ENCODE measurements around the gene MRPS18A. TPM values are rescaled to one million over a fixed set of nuclear protein-coding genes. Genes with fewer than 3 reads are reported as not detected.

MRPS18A gene
- total and polyA plus RNA-seq, 9 of the 15 experiments (the other 6 are each of a cell fraction or from before 2014, with no cell fraction given) = 87.5 to 243 (median 125) TPM

DNA sequence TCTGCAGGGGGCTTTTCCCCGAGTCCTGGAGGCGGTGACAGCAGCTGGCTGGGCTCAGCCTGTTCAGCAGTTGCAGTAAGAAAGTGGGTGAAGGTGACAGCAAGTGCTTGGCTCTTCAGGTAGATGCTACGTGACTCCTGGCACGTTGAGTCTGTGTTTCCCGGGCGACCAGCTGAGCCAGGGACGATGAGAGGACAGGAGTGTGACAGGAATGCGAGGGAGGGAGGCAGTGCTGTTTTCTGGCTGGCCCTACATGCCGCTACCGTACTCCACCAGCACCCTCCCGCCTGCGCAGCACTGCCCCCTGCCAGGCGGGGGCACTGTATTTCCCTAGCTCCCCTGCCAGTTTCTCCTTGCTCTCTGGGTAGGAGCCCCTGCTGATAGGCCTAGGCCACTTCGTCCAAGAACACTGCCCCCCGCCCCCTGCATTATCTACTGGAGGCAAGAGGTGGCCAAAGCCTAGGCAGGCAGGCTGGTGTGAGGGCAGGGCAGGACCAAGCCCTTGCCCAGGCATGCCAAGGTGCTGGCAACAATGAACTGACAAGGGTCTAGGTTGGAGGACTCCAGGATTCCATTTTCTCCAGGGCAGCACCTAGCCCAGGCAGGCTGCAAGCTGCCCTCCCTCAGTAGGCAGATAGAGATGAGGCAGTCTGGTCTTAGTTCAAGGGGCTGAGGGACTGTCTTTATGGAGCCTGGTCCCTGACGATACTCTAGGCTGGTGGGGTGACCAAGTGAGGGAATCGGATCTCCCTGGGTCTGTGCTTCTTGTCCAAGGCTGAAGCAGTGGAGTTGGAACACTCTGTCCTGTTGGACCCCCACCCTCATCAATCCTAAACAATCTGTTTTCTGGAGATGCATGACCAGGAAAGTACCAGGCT is 19.2 kb downstream of the MRPS18A start (continued):
- TF ChIP-seq ZBTB11 (CRISPR knock-in tag; IDR thresholded peaks at IDR 0.05) (no peak), NFIC (IDR thresholded peaks at IDR 0.05) (peak; percentile 31; the same call in 1 of the 2 replicates), POLR2A (conservative IDR thresholded peaks at IDR 0.05) (peak; percentile 54; the same call in 1 of the 2 replicates), CAMTA2 (CRISPR knock-in tag; conservative IDR thresholded peaks at IDR 0.05) (0 out of 2 replicates have a peak, but pooled peaks have one; percentile 71), TCF3 (CRISPR knock-in tag; IDR thresholded peaks at IDR 0.05) (0 out of 2 replicates have a peak, but pooled peaks have one; percentile 30), STAG1 (CRISPR knock-in tag; IDR thresholded peaks at IDR 0.05; ENCODE audit: borderline replicate concordance) (0 out of 2 replicates have a peak, but pooled peaks have one; percentile 11), CTBP1 (IDR thresholded peaks at IDR 0.05; ENCODE audit: borderline replicate concordance) (peak; percentile 65), ATF2 (CRISPR knock-in tag; IDR thresholded peaks at IDR 0.05) (no peak), RUNX1 (IDR thresholded peaks at IDR 0.05; ENCODE audit: low read depth) (0 out of 2 replicates have a peak, but pooled peaks have one; percentile 19), ZNF780A (CRISPR knock-in tag; IDR thresholded peaks at IDR 0.05) (peak; percentile 77; the same call in 1 of the 2 replicates), SUPT5H (IDR thresholded peaks at IDR 0.05) (peak; percentile 56), MYNN (IDR thresholded peaks at IDR 0.05) (peak; percentile 78; the same call in 1 of the 2 replicates), MYNN (CRISPR knock-in tag; IDR thresholded peaks at IDR 0.05) (no peak), VEZF1 (CRISPR knock-in tag; IDR thresholded peaks at IDR 0.05) (peak; percentile 50), ZNF830 (CRISPR knock-in tag; IDR thresholded peaks at IDR 0.05) (no peak), XRCC5 (IDR thresholded peaks at IDR 0.05; ENCODE audit: low read depth, low read length) (0 out of 2 replicates have a peak, but pooled peaks have one; percentile 39), DLX4 (CRISPR knock-in tag; IDR thresholded peaks at IDR 0.05) (no peak)
- TF ChIP-seq, protein P1, sequence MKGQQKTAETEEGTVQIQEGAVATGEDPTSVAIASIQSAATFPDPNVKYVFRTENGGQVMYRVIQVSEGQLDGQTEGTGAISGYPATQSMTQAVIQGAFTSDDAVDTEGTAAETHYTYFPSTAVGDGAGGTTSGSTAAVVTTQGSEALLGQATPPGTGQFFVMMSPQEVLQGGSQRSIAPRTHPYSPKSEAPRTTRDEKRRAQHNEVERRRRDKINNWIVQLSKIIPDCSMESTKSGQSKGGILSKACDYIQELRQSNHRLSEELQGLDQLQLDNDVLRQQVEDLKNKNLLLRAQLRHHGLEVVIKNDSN (CRISPR knock-in tag; IDR thresholded peaks at IDR 0.05) = peak; percentile 1; the same call in 1 of the 2 replicates
- TF ChIP-seq, protein P2, sequence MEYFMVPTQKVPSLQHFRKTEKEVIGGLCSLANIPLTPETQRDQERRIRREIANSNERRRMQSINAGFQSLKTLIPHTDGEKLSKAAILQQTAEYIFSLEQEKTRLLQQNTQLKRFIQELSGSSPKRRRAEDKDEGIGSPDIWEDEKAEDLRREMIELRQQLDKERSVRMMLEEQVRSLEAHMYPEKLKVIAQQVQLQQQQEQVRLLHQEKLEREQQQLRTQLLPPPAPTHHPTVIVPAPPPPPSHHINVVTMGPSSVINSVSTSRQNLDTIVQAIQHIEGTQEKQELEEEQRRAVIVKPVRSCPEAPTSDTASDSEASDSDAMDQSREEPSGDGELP (CRISPR knock-in tag; IDR thresholded peaks at IDR 0.05; ENCODE audit: borderline replicate concordance) = peak; percentile 58
